OCI-LY1 (cell line): ENCODE measurements around the gene MT1X.

Experiments
- H2AFZ ChIP-seq: fragments of 200-600 bp; sonication (generic), shearing (Covaris generic); 2 replicates; pipeline ENCODE4 v1.6.0; 2014; ENCODE audit warnings: antibody characterized with exemption, mild to moderate bottlenecking, low read length
- H3F3A ChIP-seq: fragments of 200-600 bp; sonication (generic), shearing (Covaris generic); 2 replicates; pipeline ENCODE4 v1.6.0; 2014; ENCODE audit warnings: mild to moderate bottlenecking, antibody characterized with exemption, low read length, moderate library complexity; ENCODE audit not compliant: insufficient read depth
- H3K27ac ChIP-seq: fragments of 200-600 bp; sonication (generic); 2 replicates; pipeline ENCODE4 v1.5.1; 2014; ENCODE audit warnings: low read length, mixed run types, mild to moderate bottlenecking, low read depth; ENCODE audit not compliant: poor library complexity, severe bottlenecking
- H3K27me3 ChIP-seq: fragments of 200-600 bp; sonication (generic); 2 replicates; pipeline ENCODE4 v1.6.0; 2014; ENCODE audit warnings: antibody characterized with exemption, mild to moderate bottlenecking, low read length, moderate library complexity; ENCODE audit not compliant: insufficient read depth
- H3K36me3 ChIP-seq: fragments of 200-600 bp; sonication (generic); 2 replicates; pipeline ENCODE4 v1.6.1; 2014; ENCODE audit warnings: mild to moderate bottlenecking, antibody characterized with exemption, low read length, moderate library complexity, mixed read lengths; ENCODE audit not compliant: insufficient read depth
- H3K4me1 ChIP-seq: fragments of 200-600 bp; sonication (generic); 2 replicates; pipeline ENCODE4 v1.5.1; 2014; ENCODE audit warnings: mild to moderate bottlenecking, low read length, moderate library complexity; ENCODE audit not compliant: insufficient read depth, severe bottlenecking
- H3K4me2 ChIP-seq: fragments of 200-600 bp; sonication (generic), shearing (Covaris generic); 2 replicates; pipeline ENCODE4 v1.6.1; 2014; ENCODE audit warnings: low read length
- H3K4me3 ChIP-seq: fragments of 200-600 bp; sonication (generic); 2 replicates; pipeline ENCODE4 v1.5.1; 2014; ENCODE audit warnings: low read length, low read depth, mild to moderate bottlenecking, mixed read lengths; ENCODE audit not compliant: poor library complexity, severe bottlenecking
- H3K79me2 ChIP-seq: fragments of 200-600 bp; shearing (Covaris generic); 2 replicates; pipeline ENCODE4 v1.6.1; 2016; ENCODE audit warnings: mixed run types, low read length, mixed read lengths; ENCODE audit not compliant: insufficient read depth
- H3K9ac ChIP-seq: fragments of 200-600 bp; sonication (generic), shearing (Covaris generic); 2 replicates; pipeline ENCODE4 v1.6.1; 2014; ENCODE audit warnings: mild to moderate bottlenecking, low read length, mixed read lengths
- H3K9me2 ChIP-seq: fragments of 200-600 bp; sonication (generic), shearing (Covaris generic); 2 replicates; pipeline ENCODE4 v1.6.1; 2014; ENCODE audit warnings: low read depth, mild to moderate bottlenecking, low read length, mixed read lengths
- H3K9me3 ChIP-seq: fragments of 200-600 bp; shearing (Covaris generic); 2 replicates; pipeline ENCODE4 v1.6.1; 2014; ENCODE audit warnings: low read length, mixed read lengths
- H4K20me1 ChIP-seq: fragments of 200-600 bp; sonication (generic), shearing (Covaris generic); 2 replicates; pipeline ENCODE4 v1.6.0; 2016; ENCODE audit warnings: mild to moderate bottlenecking, low read length; ENCODE audit not compliant: insufficient read depth
- CTCF ChIP-seq: fragments of 200-600 bp; sonication (generic), shearing (Covaris generic); IDR thresholded peaks from 2 replicates; pipeline ENCODE4 v1.5.1; 2017; ENCODE audit warnings: mild to moderate bottlenecking, antibody characterized with exemption, low read length, moderate library complexity, mixed read lengths
- EZH2 ChIP-seq: fragments of 200-600 bp; sonication (generic), shearing (Covaris generic); IDR thresholded peaks from 2 replicates; pipeline ENCODE4 v1.8.0; 2017; ENCODE audit warnings: borderline replicate concordance, mixed run types, mild to moderate bottlenecking, antibody characterized with exemption, low read length, moderate library complexity, mixed read lengths

The MT1X gene

GRCh38 chr16:56701534-56701933, 19.3 kb downstream of the MT1X start:
- H3K9me2 ChIP-seq = no peaks in the 10 kb centered on the region
- H3K4me1 ChIP-seq = no peaks in the 10 kb centered on the region
- no peak overlapping the region for H3K4me2 ChIP-seq
- H3F3A ChIP-seq = no peaks in the 10 kb centered on the region
- H3K9ac ChIP-seq = no peak overlapping the region
- H3K27ac ChIP-seq = no peak overlapping the region
- H4K20me1 ChIP-seq = no peaks in the 10 kb centered on the region
- no peak overlapping the region for H3K4me3 ChIP-seq
- H3K36me3 ChIP-seq = no peaks in the 10 kb centered on the region; the same call in 1 of the 2 replicates
- 0 out of 2 replicates have a peak, but pooled peaks cover 5% of the 10 kb centered on the region for H3K9me3 ChIP-seq
- H3K27me3 ChIP-seq = no peaks in the 10 kb centered on the region; the same call in 1 of the 2 replicates
- H3K79me2 ChIP-seq = no peaks in the 10 kb centered on the region
- no peak for TF ChIP-seq CTCF
- H2AFZ ChIP-seq = peak overlapping the region; percentile 15; the same call in 1 of the 2 replicates

- no peaks in the 10 kb centered on the region for H3K4me1 ChIP-seq
- no peaks in the 10 kb centered on the region for H4K20me1 ChIP-seq
- no peak overlapping the region for H3K4me3 ChIP-seq
- H3K27me3 ChIP-seq = no peaks in the 10 kb centered on the region; the same call in 1 of the 2 replicates
- no peaks in the 10 kb centered on the region for H3K79me2 ChIP-seq
- no peak overlapping the region for H3K27ac ChIP-seq
- H3K36me3 ChIP-seq = no peaks in the 10 kb centered on the region
- TF ChIP-seq CTCF (no peak), EZH2 (no peak)
- H3K9me3 ChIP-seq = 0 out of 2 replicates have a peak, but pooled peaks cover under 1% of the 10 kb centered on the region
- H3K4me2 ChIP-seq = no peak overlapping the region
- no peaks in the 10 kb centered on the region for H3K9me2 ChIP-seq
- H2AFZ ChIP-seq = no peak overlapping the region
- H3K9ac ChIP-seq = no peak overlapping the region
- no peaks in the 10 kb centered on the region for H3F3A ChIP-seq
Observed at GRCh38 chr16:56702836-56703235, 20.6 kb downstream of the MT1X start.

- no peak overlapping the region for H3K4me2 ChIP-seq
- H3K4me3 ChIP-seq = no peak overlapping the region
- H3K27ac ChIP-seq = no peak overlapping the region
- no peaks in the 10 kb centered on the region for H3K36me3 ChIP-seq
- H3K9me3 ChIP-seq = no peaks in the 10 kb centered on the region
- no peaks in the 10 kb centered on the region for H3K9me2 ChIP-seq
- no peak overlapping the region for H3K9ac ChIP-seq
- no peaks in the 10 kb centered on the region for H3F3A ChIP-seq
- peaks cover 7% of the 10 kb centered on the region for H3K4me1 ChIP-seq
- no peaks in the 10 kb centered on the region for H4K20me1 ChIP-seq
- TF ChIP-seq EZH2 = no peak
- TF ChIP-seq CTCF = no peak
- H3K27me3 ChIP-seq = peaks cover 4% of the 10 kb centered on the region; the same call in 1 of the 2 replicates
- H2AFZ ChIP-seq = no peak overlapping the region
- no peaks in the 10 kb centered on the region for H3K79me2 ChIP-seq
Observed at GRCh38 chr16:56708525-56709442, 26.5 kb downstream of the MT1X start.
